H1 (cell line): ENCODE data around the gene BPIFB6. TPM values are rescaled to one million over a fixed set of nuclear protein-coding genes. Genes with fewer than 3 reads are reported as not detected.

Experiments
- CTCF ChIA-PET: fragments of 300-600 bp; sonication (Branson Sonifier 250); formaldehyde crosslinking; loops from one replicate; lab custom pipeline; 2021; ENCODE audit not compliant: partially characterized antibody; lab: Charles Lee
- POLR2A ChIA-PET: fragments of 300-600 bp; sonication (Branson Sonifier 250); formaldehyde crosslinking; loops from one replicate; lab custom pipeline; 2021; ENCODE audit warnings: inconsistent platforms; ENCODE audit not compliant: partially characterized antibody; lab: Charles Lee
- DNase-seq, 2 experiments: peaks; one replicate each; pipeline versions ENCODE4 v3.0.0 to v3.0.0-alpha.2; 2010 to 2022; ENCODE audit warnings: low spot score in 2 of 2, low read depth in 1 of 2, mixed read lengths in 1 of 2
- FAIRE-seq: peaks from 2 replicates; lab custom pipeline; 2011; peaks lifted over from hg19 to GRCh38; lab: Jason Lieb, UNC
- H2AFZ ChIP-seq: 2 replicates; pipeline ENCODE4 v1.8.1; 2012; ENCODE audit warnings: low read length, inconsistent platforms
- H2AK5ac ChIP-seq: 2 replicates; pipeline ENCODE4 v1.6.1; 2013; ENCODE audit warnings: low read depth, low read length
- H2BK120ac ChIP-seq: replicated peaks from 2 replicates; pipeline ENCODE3; 2013; ENCODE audit warnings: low read depth, low read length, inconsistent platforms
- H2BK12ac ChIP-seq: 2 replicates; pipeline ENCODE4 v1.6.1; 2013; ENCODE audit warnings: low read depth, low read length
- H2BK15ac ChIP-seq: 2 replicates; pipeline ENCODE4 v1.6.1; 2013; ENCODE audit warnings: low read length
- H2BK20ac ChIP-seq: 2 replicates; pipeline ENCODE4 v1.6.1; 2013; ENCODE audit warnings: low read length
- H2BK5ac ChIP-seq: 2 replicates; pipeline ENCODE4 v1.6.1; 2013; ENCODE audit warnings: low read depth, low read length
- H3K14ac ChIP-seq: 2 replicates; pipeline ENCODE4 v1.6.1; 2013; ENCODE audit warnings: inconsistent platforms; ENCODE audit not compliant: insufficient read length
- H3K18ac ChIP-seq: 2 replicates; pipeline ENCODE4 v1.6.1; 2013; ENCODE audit warnings: low read length; ENCODE audit errors: extremely low read depth
- H3K23ac ChIP-seq: 2 replicates; pipeline ENCODE4 v1.6.1; 2013; ENCODE audit warnings: inconsistent platforms; ENCODE audit not compliant: insufficient read length
- H3K23me2 ChIP-seq: 2 replicates; pipeline ENCODE4 v1.6.1; 2013; ENCODE audit warnings: low read depth, low read length
- H3K27ac ChIP-seq: 2 replicates; pipeline ENCODE4 v1.6.1; 2011; ENCODE audit warnings: low read depth, low read length, inconsistent platforms
- H3K27me3 ChIP-seq, 4 experiments: replicated peaks in 1 of 4; 1 replicate in 1 of 4; 2 replicates in 3 of 4; pipeline versions ENCODE4 v1.6.1 to v1.8.1; 2011 to 2013; ENCODE audit warnings: low read length in 3 of 4, mild to moderate bottlenecking in 3 of 4, inconsistent platforms in 2 of 4, mixed read lengths in 2 of 4, moderate library complexity in 1 of 4; ENCODE audit not compliant: control insufficient read depth in 3 of 4, insufficient read depth in 3 of 4; ENCODE audit errors: extremely low read depth in 1 of 4
- H3K36me3 ChIP-seq, 4 experiments: 2 replicates each; pipeline versions ENCODE4 v1.6.1 to v1.8.1; 2011 to 2013; ENCODE audit warnings: mild to moderate bottlenecking in 4 of 4, low read length in 3 of 4, moderate library complexity in 2 of 4, control low read depth in 1 of 4, inconsistent platforms in 1 of 4; ENCODE audit not compliant: insufficient read depth in 4 of 4, control insufficient read depth in 2 of 4
- H3K4ac ChIP-seq: replicated peaks from 2 replicates; pipeline ENCODE3; 2013; ENCODE audit warnings: low read length, low read depth, mixed read lengths, inconsistent platforms; ENCODE audit not compliant: insufficient read length
- H3K4me1 ChIP-seq, 4 experiments: replicated peaks in 1 of 4; 1 replicate in 1 of 4; 2 replicates in 3 of 4; pipeline versions ENCODE4 v1.6.1 to v1.8.1; 2011 to 2013; ENCODE audit warnings: low read length in 3 of 4, inconsistent platforms in 2 of 4, mixed read lengths in 1 of 4; ENCODE audit not compliant: insufficient read depth in 4 of 4, control insufficient read depth in 3 of 4
- H3K4me2 ChIP-seq, 2 experiments: 2 replicates each; pipeline versions ENCODE4 v1.6.1 to v1.8.1; 2011 to 2013; ENCODE audit warnings: low read depth in 2 of 2, low read length in 2 of 2, control low read depth in 1 of 2, inconsistent platforms in 1 of 2, mild to moderate bottlenecking in 1 of 2; ENCODE audit not compliant: insufficient read depth in 1 of 2
- H3K4me3 ChIP-seq, 4 experiments: fragments of 200-600, 300-600 bp in 1 of 4; sonication (generic), shearing (Covaris generic), sonication (Bioruptor Twin) in 1 of 4; 2 replicates each; pipeline versions ENCODE4 v1.5.1 to v1.8.1; 2011 to 2016; ENCODE audit warnings: low read length in 4 of 4, low read depth in 3 of 4, control low read depth in 2 of 4, inconsistent platforms in 2 of 4, mild to moderate bottlenecking in 2 of 4, mixed read lengths in 1 of 4, moderate library complexity in 1 of 4; ENCODE audit not compliant: insufficient read depth in 2 of 4; ENCODE audit errors: extremely low read depth in 1 of 4
- H3K56ac ChIP-seq: replicated peaks from 2 replicates; pipeline ENCODE3; 2013; ENCODE audit warnings: low read depth, mild to moderate bottlenecking, mixed read lengths, low read length, inconsistent platforms; ENCODE audit not compliant: insufficient read length
- H3K79me1 ChIP-seq: 2 replicates; pipeline ENCODE4 v1.6.1; 2013; ENCODE audit warnings: low read depth, low read length, control low read depth
- H3K79me2 ChIP-seq, 2 experiments: 2 replicates each; pipeline versions ENCODE4 v1.6.1 to v1.8.1; 2012 to 2013; ENCODE audit warnings: low read length in 2 of 2, mild to moderate bottlenecking in 2 of 2, inconsistent platforms in 1 of 2; ENCODE audit not compliant: insufficient read depth in 2 of 2, control insufficient read depth in 1 of 2
- H3K9ac ChIP-seq, 4 experiments: replicated peaks in 1 of 4; 1 replicate in 1 of 4; 2 replicates in 3 of 4; pipeline versions ENCODE4 v1.6.1 to v1.8.1; 2011 to 2013; ENCODE audit warnings: low read depth in 3 of 4, low read length in 3 of 4, control low read depth in 2 of 4, mild to moderate bottlenecking in 2 of 4, moderate library complexity in 2 of 4, inconsistent platforms in 1 of 4; ENCODE audit errors: extremely low read depth in 1 of 4
- H3K9me3 ChIP-seq, 2 experiments: 2 replicates each; pipeline versions ENCODE4 v1.6.1 to v1.8.1; 2012 to 2013; ENCODE audit warnings: mild to moderate bottlenecking in 2 of 2, moderate library complexity in 2 of 2, control low read depth in 1 of 2, inconsistent platforms in 1 of 2, low read depth in 1 of 2, low read length in 1 of 2, mixed read lengths in 1 of 2; ENCODE audit not compliant: insufficient read depth in 2 of 2
- H4K20me1 ChIP-seq, 2 experiments: replicated peaks in 1 of 2; 2 replicates each; pipeline versions ENCODE3 to v1.8.1; 2011 to 2013; ENCODE audit warnings: inconsistent platforms in 2 of 2, low read length in 2 of 2, mild to moderate bottlenecking in 1 of 2; ENCODE audit not compliant: insufficient read depth in 2 of 2, control insufficient read depth in 1 of 2
- H4K5ac ChIP-seq: 2 replicates; pipeline ENCODE4 v1.6.1; 2013; ENCODE audit warnings: low read length, low read depth, mixed read lengths, inconsistent platforms; ENCODE audit not compliant: insufficient read length
- H4K8ac ChIP-seq: 2 replicates; pipeline ENCODE4 v1.8.0; 2013; ENCODE audit warnings: mild to moderate bottlenecking, moderate library complexity, low read length, inconsistent platforms; ENCODE audit not compliant: insufficient read depth; ENCODE audit errors: extremely low read depth
- H4K91ac ChIP-seq: replicated peaks from 2 replicates; pipeline ENCODE3; 2013; ENCODE audit warnings: low read length, mixed read lengths, inconsistent platforms; ENCODE audit not compliant: insufficient read length
- BRCA1 ChIP-seq: IDR thresholded peaks from 2 replicates; pipeline ENCODE4 v1.6.1; 2012; ENCODE audit warnings: low read depth, low read length, improper control_type of control experiment
- CHD2 ChIP-seq: IDR thresholded peaks from 2 replicates; pipeline ENCODE4 v1.6.1; 2012; ENCODE audit warnings: low read length, improper control_type of control experiment
- EZH2 ChIP-seq: fragments of 200-600 bp; sonication (generic); IDR thresholded peaks from 2 replicates; pipeline ENCODE4 v1.7.1; 2012; ENCODE audit warnings: low read depth, mild to moderate bottlenecking, moderate library complexity, low read length, inconsistent platforms; ENCODE audit not compliant: severe bottlenecking
- GTF2F1 ChIP-seq: IDR thresholded peaks from 2 replicates; pipeline ENCODE4 v1.6.1; 2012; ENCODE audit warnings: low read depth, low read length, improper control_type of control experiment, borderline replicate concordance
- MAFK ChIP-seq: IDR thresholded peaks from 2 replicates; pipeline ENCODE4 v1.6.1; 2012; ENCODE audit warnings: low read depth, mild to moderate bottlenecking, improper control_type of control experiment, low read length
- POLR2A ChIP-seq, 2 experiments: IDR thresholded peaks; 1 replicate in 1 of 2; 2 replicates in 1 of 2; pipeline ENCODE4 v1.6.1; 2011; ENCODE audit warnings: low read depth in 2 of 2, low read length in 2 of 2, mild to moderate bottlenecking in 2 of 2; ENCODE audit errors: control extremely low read depth in 1 of 2
- POLR2AphosphoS5 ChIP-seq: IDR thresholded peaks from 2 replicates; pipeline ENCODE4 v1.6.1; 2011; ENCODE audit warnings: low read depth, low read length
- POU5F1 ChIP-seq: IDR thresholded peaks from 2 replicates; pipeline ENCODE4 v1.6.1; 2011; ENCODE audit warnings: low read depth, mild to moderate bottlenecking, low read length, moderate library complexity
- RAD21 ChIP-seq, 2 experiments: IDR thresholded peaks in 1 of 2; conservative IDR thresholded peaks in 1 of 2; 2 replicates each; pipeline ENCODE4 v1.6.1; 2011; ENCODE audit warnings: low read depth in 2 of 2, low read length in 2 of 2, improper control_type of control experiment in 1 of 2, inconsistent platforms in 1 of 2, mild to moderate bottlenecking in 1 of 2, moderate library complexity in 1 of 2
- RBBP5 ChIP-seq: IDR thresholded peaks from 2 replicates; pipeline ENCODE4 v1.7.1; 2012; ENCODE audit warnings: low read depth, mild to moderate bottlenecking, inconsistent platforms, low read length, moderate library complexity, borderline replicate concordance
- YY1 ChIP-seq: IDR thresholded peaks from 2 replicates; pipeline ENCODE4 v1.6.1; 2011; ENCODE audit warnings: low read depth, mild to moderate bottlenecking, low read length
- WGBS, 2 experiments: shearing (Covaris generic) in 1 of 2; methylation state at CpG; one replicate each; pipeline versions ENCODE4 v1.1.6 to v1.1.7; 2013 to 2015; ENCODE audit warnings: low lambda C conversion rate in 2 of 2, mixed read lengths in 2 of 2, inconsistent platforms in 1 of 2, low coverage in 1 of 2, missing lambda C conversion rate in 1 of 2; ENCODE audit not compliant: insufficient replicate concordance in 2 of 2, insufficient coverage in 1 of 2, insufficient read length in 1 of 2; ENCODE audit errors: extremely low coverage in 1 of 2, missing lambda C conversion rate in 1 of 2; 5-methylcytosine and 5-hydroxymethylcytosine counted together
- polyA plus RNA-seq, 7 experiments: library from polyadenylated mRNA; depleted of rRNA in 3 of 7; stranded (reverse) in 5 of 7; unstranded in 2 of 7; fragments of >200 nt in 5 of 7; fragments of 200-250 nt in 2 of 7; gene quantifications; 1 replicate in 5 of 7; 2 replicates in 1 of 7; 4 replicates in 1 of 7; pipeline versions ENCODE4 v1.2.1 to v1.2.3, GENCODE V29; 2011 to 2013; ENCODE audit warnings: missing spikeins in 2 of 7, mixed read lengths in 2 of 7
- total RNA-seq: library from RNA; stranded (reverse); fragmentation: NEBNext Ultra II Directional; extraction: Animal tissue kit (Norgen Biotek cat#: 25700); gene quantifications from 2 replicates; pipeline ENCODE4 v1.2.1, GENCODE V29; 2021
- TF ChIP-seq, protein P1 (sequence below): IDR thresholded peaks from 2 replicates; pipeline ENCODE4 v1.6.1; 2012; ENCODE audit warnings: low read length, inconsistent platforms
- TF ChIP-seq, protein P2 (sequence below): IDR thresholded peaks from 2 replicates; pipeline ENCODE4 v1.6.1; 2012; ENCODE audit warnings: inconsistent platforms

BPIFB6 gene
- total and polyA plus RNA-seq, 2 of the 8 experiments (the other 6 are each of a cell fraction or from before 2014, with no cell fraction given) = not detected

DNA sequence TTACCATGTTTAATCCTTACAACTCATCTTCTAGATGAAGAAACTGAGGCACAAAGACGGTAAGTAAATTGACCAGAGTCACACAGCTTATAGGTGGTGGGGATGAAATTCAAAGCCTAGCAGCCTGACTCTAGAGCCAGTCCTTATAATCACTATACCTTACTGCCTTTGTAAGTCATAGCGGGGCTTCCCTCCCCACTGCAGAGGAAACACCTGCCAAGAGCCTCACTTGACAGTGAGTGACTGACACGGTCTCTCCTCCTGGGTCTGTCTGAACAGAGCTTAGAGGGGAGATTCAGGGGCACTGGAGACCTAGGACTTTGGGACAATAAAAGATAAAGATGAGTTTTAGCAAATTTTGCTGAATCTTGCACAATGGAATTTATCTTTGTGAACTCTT, 40.1 kb upstream of the BPIFB6 start:
- Histone ChIP-seq H3K4me2 (no peak overlapping the region), H2AK5ac (no peak overlapping the region), H4K91ac (no peak overlapping the region), H3K27me3 (no peaks in the 10 kb centered on the region), H3K23ac (no peak overlapping the region), H3K9ac (no peak overlapping the region), H3K36me3 (no peaks in the 10 kb centered on the region), H3K79me1 (no peaks in the 10 kb centered on the region), H3K4me1 (no peaks in the 10 kb centered on the region; a peak in 1 of 7 replicates), H3K27ac (no peak overlapping the region), H2BK120ac (no peak overlapping the region), H3K9me3 (no peaks in the 10 kb centered on the region), H4K8ac (no peak overlapping the region), H2BK20ac (no peak overlapping the region), H3K79me2 (no peaks in the 10 kb centered on the region), H2BK5ac (no peak overlapping the region), H3K4ac (no peak overlapping the region), H4K5ac (no peak overlapping the region), H3K4me3 (no peak overlapping the region), H3K56ac (no peak overlapping the region), H3K23me2 (no peaks in the 10 kb centered on the region; the same call in 1 of the 2 replicates), H3K18ac (no peak overlapping the region), H2AFZ (no peak overlapping the region), H2BK12ac (no peak overlapping the region), H3K14ac (no peak overlapping the region), H4K20me1 (no peaks in the 10 kb centered on the region), H2BK15ac (no peak overlapping the region)
- TF ChIP-seq RBBP5 (no peak), POLR2AphosphoS5 (no peak), CHD2 (no peak), POLR2A (IDR thresholded peaks at IDR 0.05; ENCODE audit: control extremely low read depth in 1 of 2, low read depth in 2 of 2, low read length in 2 of 2) (no peak), GTF2F1 (no peak), RAD21 (IDR thresholded peaks at IDR 0.05 in 1 of 2, conservative IDR thresholded peaks at IDR 0.05 in 1 of 2; ENCODE audit: low read depth in 2 of 2, low read length in 2 of 2) (no peak), POU5F1 (no peak), MAFK (no peak), BRCA1 (no peak), YY1 (no peak), EZH2 (no peak)
- TF ChIP-seq, protein P1, sequence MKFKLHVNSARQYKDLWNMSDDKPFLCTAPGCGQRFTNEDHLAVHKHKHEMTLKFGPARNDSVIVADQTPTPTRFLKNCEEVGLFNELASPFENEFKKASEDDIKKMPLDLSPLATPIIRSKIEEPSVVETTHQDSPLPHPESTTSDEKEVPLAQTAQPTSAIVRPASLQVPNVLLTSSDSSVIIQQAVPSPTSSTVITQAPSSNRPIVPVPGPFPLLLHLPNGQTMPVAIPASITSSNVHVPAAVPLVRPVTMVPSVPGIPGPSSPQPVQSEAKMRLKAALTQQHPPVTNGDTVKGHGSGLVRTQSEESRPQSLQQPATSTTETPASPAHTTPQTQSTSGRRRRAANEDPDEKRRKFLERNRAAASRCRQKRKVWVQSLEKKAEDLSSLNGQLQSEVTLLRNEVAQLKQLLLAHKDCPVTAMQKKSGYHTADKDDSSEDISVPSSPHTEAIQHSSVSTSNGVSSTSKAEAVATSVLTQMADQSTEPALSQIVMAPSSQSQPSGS = no peak
- TF ChIP-seq, protein P2, sequence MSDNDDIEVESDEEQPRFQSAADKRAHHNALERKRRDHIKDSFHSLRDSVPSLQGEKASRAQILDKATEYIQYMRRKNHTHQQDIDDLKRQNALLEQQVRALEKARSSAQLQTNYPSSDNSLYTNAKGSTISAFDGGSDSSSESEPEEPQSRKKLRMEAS = no peak
- POLR2A ChIA-PET = no interaction called here
- WGBS, 2 experiments = 78% methylated on average over 3 of the region's 3 CpGs; no CpG with 5 or more reads in 1 of the 2 experiments
- CTCF ChIA-PET = interaction anchor here (0.8 to 2.2 kb wide), 5 partner anchors 8 to 68 kb away, joined by 3 to 10 read pairs (median 5); partner anchors contain the start of gene SUN5
- DNase-seq = no peak
- no peak for FAIRE-seq
